VCaP (cell line): Measurements from ENCODE around the gene ACO2.

Experiments used
- H3K27ac ChIP-seq: fragments of 450-650 bp; 2 replicates; pipeline ENCODE4 v1.5.1; 2017
- CTCF ChIP-seq: fragments of 450-650 bp; conservative IDR thresholded peaks from 2 replicates; pipeline ENCODE4 v1.5.1; 2017; ENCODE audit warnings: mild to moderate bottlenecking, moderate library complexity

ACO2 gene

DNA sequence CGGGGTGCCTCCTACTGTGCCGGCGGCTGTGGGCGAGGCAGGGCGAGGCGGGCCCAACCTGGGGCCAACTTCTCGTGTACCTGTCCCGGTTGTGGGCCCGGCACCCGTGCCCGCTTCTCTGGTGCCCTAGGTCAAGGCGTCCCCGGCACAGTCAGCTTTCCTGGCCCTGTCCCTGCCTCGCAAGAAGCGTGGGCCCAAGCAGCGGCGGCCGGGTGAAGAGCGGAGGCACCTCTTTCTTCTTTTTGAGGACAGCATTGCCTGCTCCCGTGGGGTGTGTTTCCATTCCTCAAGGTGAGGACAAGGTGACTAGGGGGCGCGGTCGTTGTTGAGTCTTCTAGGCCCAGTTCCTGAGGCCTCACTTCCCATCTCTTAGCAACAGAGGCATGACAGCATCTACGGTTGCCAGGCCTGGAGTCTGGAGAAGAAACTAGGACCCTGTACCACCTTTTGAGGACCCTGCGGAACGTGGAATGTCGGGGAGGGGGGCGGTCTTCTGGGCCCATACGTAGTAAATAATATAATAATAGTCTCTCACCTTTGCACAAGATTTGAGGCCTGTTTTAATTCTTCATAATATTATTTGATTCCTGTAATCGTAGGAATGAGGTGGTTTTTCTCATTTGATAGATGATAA, 418 bp downstream of the ACO2 start:
- peak overlapping the region; percentile 89 for H3K27ac ChIP-seq
- no peak for TF ChIP-seq CTCF

- H3K27ac ChIP-seq = no peak overlapping the region
- TF ChIP-seq CTCF = no peak
These were observed 2.0 kb downstream of the ACO2 start for GRCh38 chr22:41470886-41471285.

- TF ChIP-seq CTCF = no peak
- H3K27ac ChIP-seq = no peak overlapping the region
These were observed 2.7 kb downstream of the ACO2 start for GRCh38 chr22:41471568-41471967.

DNA sequence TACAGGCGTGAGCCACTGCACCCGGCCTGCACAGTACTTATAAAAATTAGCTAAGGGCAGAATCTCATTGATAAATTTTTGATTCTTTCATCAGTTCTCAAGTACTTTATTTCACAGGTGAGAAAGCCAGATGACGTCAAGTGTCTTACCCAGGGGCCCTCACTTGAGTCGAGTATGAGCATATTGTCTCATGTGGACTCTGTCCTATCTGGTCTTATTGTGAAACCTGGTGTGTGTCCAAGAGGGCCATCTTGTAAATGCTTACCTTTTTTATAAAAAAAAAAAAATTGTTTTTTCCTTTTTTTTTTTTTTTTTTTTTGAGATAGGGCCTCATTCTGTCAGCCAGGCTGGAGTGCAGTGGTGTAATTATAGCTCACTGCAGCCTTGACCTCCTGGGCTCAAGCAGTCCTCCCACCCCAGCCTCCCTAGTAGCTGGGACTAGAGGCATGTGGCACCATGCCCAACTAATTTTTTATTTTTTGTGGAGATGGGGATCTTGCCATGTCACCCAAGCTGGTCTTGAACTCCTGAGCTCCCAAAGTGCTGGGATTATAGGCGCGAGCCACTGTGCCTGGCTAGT, 6.0 kb downstream of the ACO2 start:
- H3K27ac ChIP-seq = no peak overlapping the region
- TF ChIP-seq CTCF = no peak

DNA sequence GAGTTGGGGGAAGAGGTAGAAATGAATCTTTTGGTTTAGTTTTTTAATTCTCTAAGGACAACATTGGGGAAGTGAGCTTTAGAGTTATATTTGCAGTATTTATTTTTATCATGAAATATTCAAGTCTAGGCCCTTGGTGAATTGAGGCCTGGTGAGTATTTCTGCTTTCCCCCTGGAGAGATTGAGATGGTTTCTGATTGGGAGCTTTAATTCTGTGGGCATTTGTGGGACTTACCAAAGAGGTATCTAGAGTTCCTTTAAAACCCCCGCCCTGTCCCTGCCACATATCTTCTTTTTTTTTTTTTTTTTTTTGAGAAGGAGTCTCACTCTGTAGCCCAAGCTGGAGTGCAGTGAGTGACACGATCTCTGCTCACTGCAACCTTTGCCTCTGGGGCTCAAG, 9.6 kb downstream of the ACO2 start:
- H3K27ac ChIP-seq = no peak overlapping the region
- TF ChIP-seq CTCF = no peak

DNA sequence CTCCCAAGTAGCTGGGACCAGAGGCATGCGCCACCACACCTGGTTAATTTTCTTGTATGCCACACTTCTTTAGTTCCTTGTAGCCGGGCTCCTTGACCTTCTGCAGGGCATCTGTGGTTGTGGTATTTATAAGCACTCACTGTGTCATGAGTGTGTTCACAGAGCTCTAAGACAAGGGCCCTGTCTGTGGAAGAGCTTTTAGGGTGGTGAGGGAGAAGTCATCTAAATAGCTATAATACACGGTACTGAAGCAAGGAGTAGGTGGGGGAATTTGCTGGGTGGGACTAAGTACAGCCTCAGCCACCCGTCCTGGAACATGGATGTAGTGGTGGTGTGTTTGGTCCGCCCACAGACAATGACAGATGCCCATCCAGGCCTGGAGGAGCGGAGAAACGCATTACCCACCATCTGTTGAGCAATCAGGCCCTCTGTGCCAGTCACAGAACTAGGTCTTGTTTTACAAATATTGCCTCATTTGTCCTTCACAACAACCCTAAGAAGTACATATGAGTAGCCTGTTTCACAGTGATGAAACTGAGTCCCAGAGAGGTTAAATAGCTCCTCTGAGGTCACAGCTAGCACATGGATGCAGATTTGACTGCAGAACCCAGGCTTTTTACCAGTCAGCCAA, 10.1 kb downstream of the ACO2 start:
- TF ChIP-seq CTCF = no peak
- no peak overlapping the region for H3K27ac ChIP-seq

DNA sequence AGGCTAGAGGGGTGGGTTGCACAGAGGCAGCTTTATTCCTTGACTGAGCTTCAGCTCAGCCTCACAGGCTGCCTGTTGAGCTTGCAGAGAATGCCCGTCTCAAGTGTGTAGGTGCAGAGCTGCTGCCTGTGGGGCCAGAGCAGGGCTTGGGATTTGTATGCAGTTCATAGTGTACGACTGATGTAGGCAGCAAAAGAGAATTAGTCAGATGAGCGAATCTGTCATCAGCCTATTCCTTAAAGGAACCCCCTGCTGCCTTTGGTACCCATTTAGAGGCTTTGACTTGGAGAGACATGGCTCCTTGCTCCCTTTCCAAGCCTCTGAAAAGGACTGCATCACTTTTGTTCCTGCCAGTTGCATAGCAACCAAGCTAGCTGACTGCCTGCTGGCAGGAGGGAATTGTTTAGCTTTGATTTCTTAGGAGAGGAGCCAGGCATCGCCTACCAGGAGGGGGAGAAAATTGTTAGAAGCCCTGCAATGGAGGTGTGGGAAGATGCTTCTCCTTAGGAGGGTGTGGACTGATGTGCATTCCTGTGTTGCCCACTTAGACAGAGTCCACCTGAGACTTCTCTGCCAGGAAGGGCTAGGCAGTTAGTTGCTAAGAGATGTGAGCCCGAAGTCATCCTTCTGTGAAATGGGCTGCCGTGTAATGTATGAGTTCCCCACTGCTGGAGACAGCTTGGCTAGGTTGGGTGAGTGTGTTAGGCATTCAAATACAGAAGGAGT, 10.9 kb downstream of the ACO2 start:
- no peak overlapping the region for H3K27ac ChIP-seq
- no peak for TF ChIP-seq CTCF
